ENCODE measurements around the gene SPECC1L. TPM values are rescaled to one million over a fixed set of nuclear protein-coding genes. Genes with fewer than 3 reads are reported as not detected.

Gene SPECC1L
- total RNA-seq, 2 donors from 2014 or later, result 61.9 to 69.1 TPM

DNA sequence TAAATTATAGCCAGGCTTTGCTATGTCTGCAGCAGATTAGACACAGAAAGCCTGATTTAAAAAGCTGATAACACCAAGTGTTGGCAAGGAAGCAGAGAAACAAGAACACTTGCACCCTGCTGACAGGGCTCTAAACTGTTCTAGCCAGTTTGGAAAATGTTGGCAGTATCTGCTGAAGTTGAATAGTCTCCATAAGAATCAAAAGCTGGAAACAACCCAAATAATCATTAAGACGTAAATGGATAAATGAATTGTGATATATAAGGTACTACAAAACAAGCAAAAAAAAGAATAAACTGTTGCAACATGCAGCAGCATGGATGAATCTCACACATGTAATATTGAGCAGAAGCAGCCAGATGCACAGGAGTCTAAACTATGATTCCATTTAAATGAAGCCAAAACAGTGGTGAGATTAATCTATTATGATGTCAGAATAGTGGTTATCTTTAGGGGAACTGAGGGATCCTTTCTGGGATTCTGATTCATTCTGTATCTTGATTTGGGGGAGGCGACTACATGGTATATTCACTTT, 116.4 kb downstream of the SPECC1L start:
- DNase-seq, result no peak
- H3K27ac ChIP-seq (ENCODE audit: low read depth, low read length), result no peak overlapping the region
- peaks cover 28% of the 10 kb centered on the region for H3K36me3 Mint-ChIP-seq (ENCODE audit: low read depth)
- no peak overlapping the region for H3K27ac Mint-ChIP-seq
- TF ChIP-seq, protein P1, sequence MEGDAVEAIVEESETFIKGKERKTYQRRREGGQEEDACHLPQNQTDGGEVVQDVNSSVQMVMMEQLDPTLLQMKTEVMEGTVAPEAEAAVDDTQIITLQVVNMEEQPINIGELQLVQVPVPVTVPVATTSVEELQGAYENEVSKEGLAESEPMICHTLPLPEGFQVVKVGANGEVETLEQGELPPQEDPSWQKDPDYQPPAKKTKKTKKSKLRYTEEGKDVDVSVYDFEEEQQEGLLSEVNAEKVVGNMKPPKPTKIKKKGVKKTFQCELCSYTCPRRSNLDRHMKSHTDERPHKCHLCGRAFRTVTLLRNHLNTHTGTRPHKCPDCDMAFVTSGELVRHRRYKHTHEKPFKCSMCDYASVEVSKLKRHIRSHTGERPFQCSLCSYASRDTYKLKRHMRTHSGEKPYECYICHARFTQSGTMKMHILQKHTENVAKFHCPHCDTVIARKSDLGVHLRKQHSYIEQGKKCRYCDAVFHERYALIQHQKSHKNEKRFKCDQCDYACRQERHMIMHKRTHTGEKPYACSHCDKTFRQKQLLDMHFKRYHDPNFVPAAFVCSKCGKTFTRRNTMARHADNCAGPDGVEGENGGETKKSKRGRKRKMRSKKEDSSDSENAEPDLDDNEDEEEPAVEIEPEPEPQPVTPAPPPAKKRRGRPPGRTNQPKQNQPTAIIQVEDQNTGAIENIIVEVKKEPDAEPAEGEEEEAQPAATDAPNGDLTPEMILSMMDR (conservative IDR thresholded peaks at IDR 0.05), result no peak
- 85% methylated on average over 1 of the region's 2 CpGs; no CpG with 5 or more reads in 1 of the 2 experiments for WGBS, 2 experiments (ENCODE audit: insufficient coverage in 1 of 2, insufficient read length in 1 of 2)
- no peak overlapping the region for H3K9ac ChIP-seq (ENCODE audit: extremely low read depth, low read length, poor library complexity, severe bottlenecking)
- no peaks in the 10 kb centered on the region for H3K4me1 ChIP-seq (ENCODE audit: control insufficient read depth, insufficient read depth, low read length)
- H3K4me3 Mint-ChIP-seq, result no peak overlapping the region
- H3K36me3 ChIP-seq (ENCODE audit: control insufficient read depth, insufficient read depth, low read length), result peaks cover 32% of the 10 kb centered on the region
- no peaks in the 10 kb centered on the region for H3K4me1 Mint-ChIP-seq
- H3K4me3 ChIP-seq (ENCODE audit: low read length), result no peak overlapping the region
- H3K27me3 Mint-ChIP-seq (ENCODE audit: insufficient read depth), result no peaks in the 10 kb centered on the region
- H3K9me3 ChIP-seq (ENCODE audit: control insufficient read depth, low read length), result peaks cover 5% of the 10 kb centered on the region
- peaks cover 3% of the 10 kb centered on the region for H3K9me3 Mint-ChIP-seq
- no peaks in the 10 kb centered on the region for H3K27me3 ChIP-seq (ENCODE audit: control insufficient read depth, insufficient read depth, low read length, poor library complexity, severe bottlenecking)

DNA sequence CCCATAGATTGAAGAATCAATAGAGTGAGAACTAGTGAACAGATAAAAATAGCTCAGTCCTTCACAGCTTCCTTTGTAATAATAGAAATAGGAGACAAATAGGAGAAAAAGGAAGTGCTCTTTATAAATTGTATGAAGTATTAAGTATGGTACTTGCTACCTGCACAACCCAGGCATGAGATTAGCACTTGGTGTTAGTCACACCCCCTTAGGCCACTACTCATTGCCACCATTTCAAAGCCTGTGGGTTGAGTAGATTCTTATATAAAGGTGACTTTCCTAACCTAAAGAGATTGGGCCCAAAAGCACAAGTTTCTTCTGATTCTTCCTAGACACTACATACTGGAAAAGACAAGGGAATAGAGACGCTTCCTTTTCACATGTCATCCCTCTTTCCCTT, 119.0 kb downstream of the SPECC1L start:
- Histone ChIP-seq H3K4me3 (ENCODE audit: low read length) (no peak overlapping the region), H3K36me3 (ENCODE audit: control insufficient read depth, insufficient read depth, low read length) (peaks cover 32% of the 10 kb centered on the region), H3K27ac (ENCODE audit: low read depth, low read length) (no peak overlapping the region), H3K27me3 (ENCODE audit: control insufficient read depth, insufficient read depth, low read length, poor library complexity, severe bottlenecking) (no peaks in the 10 kb centered on the region), H3K9me3 (ENCODE audit: control insufficient read depth, low read length) (peaks cover 5% of the 10 kb centered on the region), H3K9ac (ENCODE audit: extremely low read depth, low read length, poor library complexity, severe bottlenecking) (no peak overlapping the region), H3K4me1 (ENCODE audit: control insufficient read depth, insufficient read depth, low read length) (no peaks in the 10 kb centered on the region)
- H3K9me3 Mint-ChIP-seq, result peaks cover 3% of the 10 kb centered on the region
- peaks cover 22% of the 10 kb centered on the region for H3K36me3 Mint-ChIP-seq (ENCODE audit: low read depth)
- WGBS, 2 experiments (ENCODE audit: insufficient coverage in 1 of 2, insufficient read length in 1 of 2), result 100% methylated on average over 1 of the region's 1 CpG
- no peak for DNase-seq
- no peaks in the 10 kb centered on the region for H3K4me1 Mint-ChIP-seq
- TF ChIP-seq, protein P1 (conservative IDR thresholded peaks at IDR 0.05), result no peak
- no peak overlapping the region for H3K27ac Mint-ChIP-seq
- H3K4me3 Mint-ChIP-seq, result no peak overlapping the region
- H3K27me3 Mint-ChIP-seq (ENCODE audit: insufficient read depth), result no peaks in the 10 kb centered on the region

DNA sequence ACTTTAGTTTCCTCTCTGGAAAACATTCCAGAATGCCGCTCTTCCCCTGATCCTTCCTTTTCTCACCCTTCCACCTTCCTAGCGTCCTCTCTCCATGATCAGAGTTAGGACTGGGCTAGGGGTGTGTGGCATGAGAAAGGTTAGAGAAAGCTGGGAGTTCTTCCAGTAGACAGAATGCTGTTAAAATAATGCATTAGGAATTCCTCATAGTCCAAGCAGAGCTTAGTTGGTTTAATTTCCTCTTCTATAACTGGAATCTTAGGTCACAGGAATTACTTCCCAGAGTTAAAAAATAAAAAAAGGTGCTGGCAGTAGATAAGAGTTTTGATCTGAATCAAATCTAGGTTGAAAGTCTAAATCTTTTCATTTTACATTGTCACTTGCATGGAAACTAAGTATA, 119.5 kb downstream of the SPECC1L start:
- TF ChIP-seq, protein P1 (conservative IDR thresholded peaks at IDR 0.05), result no peak

More for the DNA sequence above, 119.5 kb downstream of the SPECC1L start:
- no peaks in the 10 kb centered on the region for H3K4me1 ChIP-seq (ENCODE audit: control insufficient read depth, insufficient read depth, low read length)
- WGBS, 2 experiments (ENCODE audit: insufficient coverage in 1 of 2, insufficient read length in 1 of 2), result no CpG with 5 or more reads among the region's 2 CpGs
- H3K9me3 ChIP-seq (ENCODE audit: control insufficient read depth, low read length), result peaks cover 5% of the 10 kb centered on the region
- Mint-ChIP-seq H3K9me3 (peaks cover 3% of the 10 kb centered on the region), H3K36me3 (ENCODE audit: low read depth) (peaks cover 23% of the 10 kb centered on the region), H3K4me1 (no peaks in the 10 kb centered on the region), H3K27ac (no peak overlapping the region), H3K4me3 (no peak overlapping the region), H3K27me3 (ENCODE audit: insufficient read depth) (no peaks in the 10 kb centered on the region)
- DNase-seq, result no peak
- no peak overlapping the region for H3K4me3 ChIP-seq (ENCODE audit: low read length)
- H3K9ac ChIP-seq (ENCODE audit: extremely low read depth, low read length, poor library complexity, severe bottlenecking), result no peak overlapping the region
- peaks cover 36% of the 10 kb centered on the region for H3K36me3 ChIP-seq (ENCODE audit: control insufficient read depth, insufficient read depth, low read length)
- H3K27ac ChIP-seq (ENCODE audit: low read depth, low read length), result no peak overlapping the region
- no peaks in the 10 kb centered on the region for H3K27me3 ChIP-seq (ENCODE audit: control insufficient read depth, insufficient read depth, low read length, poor library complexity, severe bottlenecking)
